TTC549 (cell line): ENCODE results near the gene TNRC6B.
"Not testable (repeated sequence)": the region's sequence is repeated elsewhere in the genome, so short reads cannot be mapped to it uniquely, and the experiment has no call there.

ENCODE experiments used
- FAIRE-seq: peaks from 2 replicates; lab custom pipeline; 2012; peaks lifted over from hg19 to GRCh38; lab: Jason Lieb, UNC

Gene TNRC6B

GRCh38 chr22:40289991-40290459 lies 112.3 kb downstream of the TNRC6B start:
- FAIRE-seq, result no peak

GRCh38 chr22:40290516-40290915 lies 112.8 kb downstream of the TNRC6B start:
- FAIRE-seq, result no peak

GRCh38 chr22:40294696-40295095 lies 117.0 kb downstream of the TNRC6B start:
- no peak for FAIRE-seq

GRCh38 chr22:40300316-40300715 lies 122.6 kb downstream of the TNRC6B start:
- FAIRE-seq, result no peak

GRCh38 chr22:40300884-40301672 lies 123.4 kb downstream of the TNRC6B start:
- no peak for FAIRE-seq

- no peak for FAIRE-seq
These were observed 124.4 kb downstream of the TNRC6B start for GRCh38 chr22:40302149-40302548.

- FAIRE-seq, result no peak
These were observed 127.9 kb downstream of the TNRC6B start for GRCh38 chr22:40305625-40306024.

- FAIRE-seq, result no peak
These were observed 131.4 kb downstream of the TNRC6B start for GRCh38 chr22:40308999-40309573.

GRCh38 chr22:40309631-40310030 lies 131.9 kb downstream of the TNRC6B start:
- FAIRE-seq, result no peak

- no peak for FAIRE-seq
These were observed 132.5 kb downstream of the TNRC6B start for GRCh38 chr22:40310081-40310767.

- FAIRE-seq, result no peak
These were observed 133.0 kb downstream of the TNRC6B start for GRCh38 chr22:40310768-40311120.

GRCh38 chr22:40311646-40312045 lies 133.9 kb downstream of the TNRC6B start:
- not testable (repeated sequence) for FAIRE-seq

- no peak for FAIRE-seq
These were observed 134.3 kb downstream of the TNRC6B start for GRCh38 chr22:40312050-40312449.

- FAIRE-seq, result no peak
These were observed 135.3 kb downstream of the TNRC6B start for GRCh38 chr22:40313007-40313406.

GRCh38 chr22:40314041-40314440 lies 136.3 kb downstream of the TNRC6B start:
- FAIRE-seq, result no peak

GRCh38 chr22:40320687-40321086 lies 143.0 kb downstream of the TNRC6B start:
- no peak for FAIRE-seq

- FAIRE-seq, result no peak
These were observed 144.3 kb downstream of the TNRC6B start for GRCh38 chr22:40322021-40322420.

- FAIRE-seq, result no peak
These were observed 145.2 kb downstream of the TNRC6B start for GRCh38 chr22:40322818-40323447.

GRCh38 chr22:40323681-40324171 lies 146.0 kb downstream of the TNRC6B start:
- FAIRE-seq, result no peak

GRCh38 chr22:40324468-40325305 lies 147.0 kb downstream of the TNRC6B start:
- no peak for FAIRE-seq

- FAIRE-seq, result no peak
These were observed 147.6 kb downstream of the TNRC6B start for GRCh38 chr22:40325315-40325714.
